ENCODE measurements around the gene IGHMBP2. TPM values are rescaled to one million over a fixed set of nuclear protein-coding genes. Genes with fewer than 3 reads are reported as not detected.

IGHMBP2 gene
- total RNA-seq, 1 donor from 2014 or later: 12.8 TPM

DNA sequence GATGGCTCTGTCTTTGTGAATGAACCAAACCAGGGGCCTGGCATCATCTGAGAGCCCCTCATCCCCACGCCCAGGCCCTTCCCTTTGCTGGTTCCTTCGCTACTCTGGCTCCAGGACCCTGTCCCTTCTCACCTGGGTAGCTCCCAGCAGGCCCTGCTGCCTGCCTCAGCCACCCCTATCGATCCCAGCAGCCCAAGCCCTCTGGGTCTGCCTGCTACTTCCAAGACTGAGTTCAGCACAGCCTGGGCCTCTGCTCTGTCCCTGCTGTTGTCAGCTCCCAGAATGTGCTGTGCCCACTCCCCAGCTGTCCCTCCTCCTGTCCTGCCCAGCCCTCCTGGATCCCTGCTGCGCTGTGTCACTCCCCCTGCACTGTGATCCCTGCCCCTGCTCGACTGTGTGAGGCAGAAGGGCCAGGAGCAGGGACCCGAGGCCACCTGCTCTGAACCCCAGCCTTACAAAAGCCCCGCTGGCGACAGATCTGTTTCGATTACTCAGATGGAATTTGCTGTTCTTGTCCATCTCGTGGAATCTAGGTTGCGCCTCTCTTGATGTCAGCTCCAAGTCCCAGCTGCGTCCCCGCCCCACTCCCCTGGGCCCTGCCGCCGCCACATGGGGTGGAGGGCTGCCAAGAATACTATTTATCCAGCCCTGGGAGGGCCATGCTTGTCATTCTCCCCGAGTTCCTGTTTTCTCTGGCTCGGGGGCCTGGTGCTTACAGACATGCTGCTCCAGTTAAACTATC lies 13.0 kb upstream of the IGHMBP2 start:
- DNase-seq (ENCODE audit: low read depth): no peak

DNA sequence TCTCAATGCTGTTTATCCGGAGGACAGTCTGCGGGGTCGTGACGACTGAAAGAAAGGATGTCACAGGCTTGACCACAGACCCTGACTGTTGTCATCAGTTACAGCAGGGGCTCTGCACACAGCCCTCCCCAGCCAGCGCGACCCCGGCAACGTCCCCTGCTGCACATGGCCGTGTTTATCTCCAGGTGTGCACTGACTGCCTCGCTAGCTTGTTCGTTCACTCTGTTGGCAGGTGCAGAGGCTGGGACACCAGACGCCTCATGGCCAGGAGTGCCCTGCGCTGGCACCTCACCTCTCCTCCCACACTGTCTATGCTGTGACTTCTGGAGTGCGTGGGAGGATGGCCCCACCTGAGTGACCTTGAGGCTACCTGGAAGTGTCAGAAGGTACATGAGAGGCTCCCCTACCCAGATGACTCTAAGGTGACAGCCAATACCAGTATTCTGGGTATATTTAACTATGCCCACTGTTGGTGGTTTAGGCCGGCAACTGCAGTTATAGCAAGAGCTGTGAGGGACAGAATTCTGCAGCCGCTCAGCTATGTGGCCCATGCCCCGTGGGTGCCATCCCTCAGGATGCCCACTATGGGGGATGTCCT lies 12.2 kb upstream of the IGHMBP2 start:
- DNase-seq (ENCODE audit: low read depth): no peak

DNA sequence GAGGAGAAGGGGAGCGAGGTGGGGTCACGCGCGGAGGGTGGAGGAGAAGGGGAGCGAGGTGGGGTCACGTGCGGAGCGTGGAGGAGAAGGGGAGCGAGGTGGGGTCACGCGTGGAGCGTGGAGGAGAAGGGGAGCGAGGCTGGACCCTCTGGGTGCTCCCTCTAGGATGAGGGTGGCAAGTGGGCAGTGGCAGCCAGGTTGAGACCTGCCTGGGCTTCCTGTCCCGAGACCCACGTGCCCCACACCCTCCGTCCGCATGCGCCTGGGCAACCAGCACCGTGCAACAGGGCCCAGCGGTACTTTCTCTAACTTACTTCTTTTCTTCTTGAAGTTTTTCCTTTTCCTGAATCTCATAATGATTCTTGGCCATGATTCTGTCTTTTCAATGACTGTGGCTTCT lies 11.1 kb upstream of the IGHMBP2 start:
- DNase-seq (ENCODE audit: low read depth): no peak

DNA sequence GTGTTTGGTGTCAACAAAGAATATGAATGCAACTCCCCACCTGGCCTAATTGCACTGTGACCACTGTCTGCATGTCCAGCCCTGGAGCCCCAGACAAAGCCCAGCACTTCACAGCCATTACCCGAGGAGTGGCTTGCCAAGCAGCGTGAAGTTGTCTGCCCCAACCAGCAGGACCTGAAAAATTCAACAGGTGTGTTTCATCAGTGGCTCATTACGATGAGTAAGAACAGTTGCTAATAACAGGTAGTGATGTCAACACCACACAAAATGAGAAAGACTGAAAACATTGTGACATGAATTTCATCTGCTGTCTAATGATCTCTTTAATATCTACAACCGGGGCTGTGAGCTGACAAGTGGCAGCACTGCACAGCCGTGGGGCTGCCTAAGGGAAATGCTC lies 10.4 kb upstream of the IGHMBP2 start:
- no peak for DNase-seq (ENCODE audit: low read depth)

DNA sequence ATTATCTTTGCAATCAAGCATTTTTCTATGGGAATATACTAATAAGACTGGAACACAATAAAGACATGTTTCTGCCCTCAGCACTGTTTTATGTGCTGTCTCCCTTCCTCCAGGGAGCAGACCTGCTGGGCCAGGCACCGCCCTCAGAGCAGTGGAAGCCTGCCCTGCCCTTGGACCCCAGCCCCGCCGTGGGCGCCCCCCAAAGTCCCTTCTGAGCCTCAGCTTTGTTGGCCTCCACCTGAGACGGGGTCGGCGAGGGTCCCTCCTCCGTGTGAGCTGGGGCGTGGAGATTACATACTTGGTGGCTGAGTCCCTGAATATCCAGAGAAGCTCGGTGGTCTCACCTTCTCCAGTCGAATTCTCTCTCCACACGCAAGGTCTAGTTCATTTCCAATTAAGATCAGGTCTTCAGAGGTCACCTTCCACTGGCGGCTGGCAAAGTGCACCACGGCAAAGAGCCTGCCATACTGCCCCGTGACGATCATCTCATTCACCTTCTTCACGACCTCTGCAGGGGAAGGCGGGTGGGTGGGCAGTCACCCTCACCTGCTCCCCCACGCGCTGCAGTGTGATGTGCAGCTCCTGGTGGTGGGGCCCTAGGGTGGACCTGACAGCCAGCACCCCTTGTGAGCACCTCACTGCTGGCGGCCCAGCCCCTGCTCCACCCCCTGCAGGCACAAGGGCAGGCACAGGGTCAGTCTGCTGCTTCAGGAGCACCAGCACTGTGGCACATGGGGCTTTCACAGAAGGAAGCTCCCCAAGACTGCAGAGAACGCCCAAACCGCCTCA lies 7.3 kb upstream of the IGHMBP2 start:
- no peak for DNase-seq (ENCODE audit: low read depth)

DNA sequence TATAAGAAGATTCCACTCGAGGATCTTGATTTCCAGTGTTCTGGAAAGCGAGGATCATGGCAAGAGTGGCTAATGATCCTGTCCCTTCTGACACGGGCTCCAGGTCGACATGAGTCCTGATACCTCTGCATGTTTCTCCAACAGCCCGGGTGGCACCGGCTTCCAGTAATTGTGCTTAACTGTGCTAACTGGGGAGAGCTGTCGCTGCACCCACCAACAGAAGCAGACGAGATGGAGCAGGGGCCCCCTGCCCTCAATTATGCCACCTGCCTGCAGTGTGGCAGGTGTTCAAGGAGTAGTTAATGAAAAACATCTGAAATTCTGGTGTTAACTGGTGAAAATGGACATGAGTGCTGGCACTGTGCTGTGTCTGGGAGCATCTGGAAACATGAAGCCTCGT lies 6.2 kb upstream of the IGHMBP2 start:
- no peak for DNase-seq (ENCODE audit: low read depth)

DNA sequence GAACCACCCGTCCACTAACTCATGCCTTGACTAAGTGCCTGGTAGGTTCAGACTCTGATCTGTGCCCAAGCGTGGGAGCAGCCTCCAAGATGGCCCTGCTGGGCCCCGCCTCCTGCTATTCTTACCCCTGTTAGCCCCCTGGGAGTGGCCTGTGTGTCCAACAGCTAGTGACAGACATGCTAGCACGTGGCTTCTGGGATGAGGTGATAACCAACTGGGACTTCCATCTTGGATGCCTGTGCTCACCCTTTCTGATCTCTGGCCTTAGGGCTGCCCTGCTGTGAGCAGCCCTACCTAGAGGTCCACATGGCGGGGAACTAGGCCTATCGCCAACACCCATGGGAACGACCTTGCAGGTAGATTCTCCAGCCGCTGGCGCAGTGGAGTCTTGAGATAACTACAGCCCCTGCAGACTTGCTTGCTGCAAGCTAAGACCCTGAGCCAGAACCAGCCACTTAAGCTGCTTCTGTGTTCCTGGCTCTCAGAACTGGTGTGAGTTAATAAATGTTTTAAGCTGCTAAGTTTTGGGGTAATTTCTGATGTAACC lies 2.8 kb upstream of the IGHMBP2 start:
- DNase-seq (ENCODE audit: low read depth): no peak

DNA sequence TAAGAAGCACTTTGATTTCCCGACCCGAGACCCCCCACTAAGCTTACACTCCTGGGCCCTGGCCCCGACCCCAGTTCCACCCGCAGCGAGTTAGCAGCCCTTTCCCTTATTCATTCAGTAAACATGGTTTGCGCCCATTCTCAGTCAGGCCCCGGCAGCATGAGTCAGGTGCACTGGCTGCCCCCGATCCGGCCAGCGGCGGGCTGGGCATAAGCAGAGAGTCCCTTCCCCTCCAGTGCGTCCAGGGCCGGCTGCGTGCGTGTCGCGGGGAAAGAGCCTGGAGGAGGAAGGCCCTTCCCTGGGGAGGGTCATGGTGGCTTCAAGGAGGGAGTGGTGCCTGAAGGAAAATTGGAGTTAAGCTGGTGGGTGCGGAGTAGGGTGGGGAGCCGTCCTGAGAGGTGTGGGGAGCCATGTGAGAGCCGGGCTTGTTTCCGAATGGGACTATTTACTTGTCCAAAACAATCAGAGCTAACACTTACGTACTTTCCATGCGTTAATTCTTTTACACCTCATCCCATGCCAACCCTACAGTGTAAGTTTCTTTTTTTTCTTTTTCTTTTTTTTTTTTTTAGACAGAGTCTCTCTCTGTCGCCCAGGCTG lies 657 bp downstream of the IGHMBP2 start:
- peak; percentile 6 for DNase-seq (ENCODE audit: low read depth)

DNA sequence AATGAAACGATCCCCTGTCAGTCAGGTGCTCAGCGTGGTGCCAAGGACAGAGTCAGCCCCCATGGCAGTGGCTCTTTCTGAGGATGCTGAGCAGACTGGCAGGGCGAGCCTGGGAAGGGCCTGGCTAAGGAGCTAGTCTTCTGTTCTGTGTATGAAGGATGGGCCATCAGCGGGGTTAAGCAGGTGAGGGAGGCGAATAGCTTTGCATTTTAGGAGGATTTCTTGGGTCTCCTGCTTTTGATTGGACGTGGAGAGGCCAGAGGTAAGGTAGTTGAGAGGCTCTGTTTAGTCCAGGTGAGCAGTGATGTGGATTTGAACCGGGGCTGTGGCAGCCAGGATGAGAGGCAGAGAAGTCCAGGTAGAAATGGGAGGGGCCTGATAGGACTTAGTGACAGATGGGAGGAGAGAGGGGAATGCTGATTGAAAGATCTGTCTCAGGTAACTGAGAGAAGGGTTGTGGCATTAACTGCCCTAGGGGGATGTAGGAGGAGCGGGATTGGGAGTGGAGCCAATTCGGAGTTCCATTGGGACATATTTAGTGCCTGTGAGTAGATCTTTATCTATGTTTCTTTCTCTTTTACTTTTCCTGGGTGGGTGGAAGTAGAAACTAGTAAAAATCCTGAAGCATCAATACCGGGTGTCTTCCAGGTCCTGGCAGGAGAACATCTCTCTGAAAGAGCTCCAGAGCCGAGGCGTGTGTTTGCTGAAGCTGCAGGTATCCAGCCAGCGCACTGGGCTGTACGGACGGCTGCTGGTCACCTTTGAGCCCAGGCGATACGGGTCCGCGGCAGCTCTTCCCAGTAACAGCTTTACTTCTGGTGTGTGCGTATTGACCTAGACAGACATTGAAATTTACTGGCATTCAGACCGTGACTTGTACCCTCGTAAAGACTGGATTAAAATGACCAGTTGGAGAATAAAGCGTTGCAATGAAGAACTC lies 2.0 kb downstream of the IGHMBP2 start:
- DNase-seq (ENCODE audit: low read depth): no peak

DNA sequence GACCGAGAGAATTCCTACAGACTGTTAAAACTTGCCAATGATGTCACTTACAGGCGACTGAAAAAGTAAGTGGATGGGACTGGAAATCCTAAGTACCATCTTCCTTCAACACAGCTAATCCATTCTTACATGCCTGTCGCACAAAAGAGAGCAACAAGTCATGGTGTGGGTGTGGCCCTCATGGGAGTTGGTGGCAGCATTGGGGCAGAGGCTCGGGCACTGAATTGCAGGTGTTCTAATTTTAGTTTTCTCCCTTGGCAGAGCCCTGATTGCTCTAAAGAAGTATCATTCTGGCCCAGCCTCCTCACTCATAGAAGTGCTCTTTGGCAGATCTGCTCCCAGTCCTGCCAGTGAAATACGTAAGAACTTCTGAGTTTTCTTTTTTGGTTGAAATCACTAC lies 4.6 kb downstream of the IGHMBP2 start:
- no peak for DNase-seq (ENCODE audit: low read depth)

DNA sequence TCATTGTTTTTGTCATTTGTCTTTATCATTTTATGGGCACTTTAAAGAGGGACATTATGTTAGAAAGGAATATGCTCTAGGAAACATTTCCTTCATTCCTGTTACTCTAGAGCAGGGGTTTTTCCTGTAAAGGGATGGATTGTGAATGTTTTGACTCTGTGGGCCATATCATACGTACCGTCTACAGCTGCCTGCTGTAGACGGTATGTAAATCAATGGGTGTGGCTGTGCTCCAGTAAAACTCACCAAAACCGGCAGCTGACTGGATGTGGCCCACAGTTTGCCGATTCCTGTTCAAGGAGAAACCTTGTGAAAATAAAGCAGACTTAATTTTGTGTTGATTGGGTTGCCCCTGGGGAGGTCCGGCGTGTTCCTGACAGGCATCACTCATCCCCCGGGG lies 7.3 kb downstream of the IGHMBP2 start:
- no peak for DNase-seq (ENCODE audit: low read depth)

DNA sequence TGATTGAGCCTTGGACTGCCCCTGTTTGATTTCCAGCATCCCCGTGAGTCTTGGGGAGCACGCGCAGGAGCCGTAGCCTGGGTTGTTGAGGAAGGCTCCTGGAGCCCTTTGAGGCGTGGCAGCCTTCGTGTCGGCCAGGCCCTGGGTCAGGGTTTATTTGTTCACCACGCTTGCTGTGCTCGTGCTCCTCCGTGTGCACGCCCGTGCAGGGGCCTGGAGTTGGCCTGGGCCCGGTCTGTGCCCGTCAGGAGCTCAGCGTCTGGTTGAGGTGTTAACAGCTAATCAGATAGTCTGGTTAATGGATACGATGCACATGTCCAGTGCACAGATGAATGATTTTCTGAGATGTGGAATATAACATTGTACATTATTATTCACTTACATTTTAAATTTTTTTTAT lies 8.0 kb downstream of the IGHMBP2 start:
- no peak for DNase-seq (ENCODE audit: low read depth)

DNA sequence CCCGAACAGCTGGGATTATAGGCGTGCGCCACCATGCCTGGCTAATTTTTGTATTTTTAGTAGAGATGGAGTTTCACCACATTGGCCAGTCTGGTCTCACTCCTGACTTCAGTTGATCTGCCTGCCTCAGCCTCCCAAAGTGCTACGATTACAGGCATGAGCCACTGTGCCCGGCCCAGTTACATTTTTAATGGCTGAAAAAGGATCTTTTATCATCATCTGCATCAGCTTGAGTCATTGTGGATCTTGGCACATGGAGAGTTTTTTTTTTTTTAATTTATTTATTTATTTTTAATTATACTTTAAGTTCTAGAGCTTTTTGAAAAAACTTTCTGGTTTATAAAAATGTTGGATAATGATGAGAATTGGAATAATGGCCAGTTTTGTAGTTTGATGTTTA lies 8.6 kb downstream of the IGHMBP2 start:
- no peak for DNase-seq (ENCODE audit: low read depth)

DNA sequence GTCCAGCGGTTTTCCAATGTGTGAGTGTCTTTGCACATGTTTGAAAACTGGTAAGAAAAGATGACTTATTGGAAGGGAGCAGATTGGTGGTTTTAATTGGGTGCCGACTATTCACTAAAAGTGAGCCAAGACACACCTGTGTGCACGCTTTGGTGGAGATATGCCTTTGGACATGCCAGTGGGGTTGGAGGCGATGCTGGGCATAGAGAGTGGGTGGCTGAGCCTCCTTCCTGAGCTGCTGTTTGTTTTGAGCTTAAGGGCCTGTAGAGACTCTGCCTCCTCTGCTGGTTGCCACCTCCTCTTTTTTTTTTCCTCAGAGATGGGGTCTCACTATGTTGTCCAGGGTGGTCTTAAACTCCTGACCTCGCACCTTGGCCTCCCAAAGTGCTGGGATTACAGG lies 9.5 kb downstream of the IGHMBP2 start:
- DNase-seq (ENCODE audit: low read depth): no peak

DNA sequence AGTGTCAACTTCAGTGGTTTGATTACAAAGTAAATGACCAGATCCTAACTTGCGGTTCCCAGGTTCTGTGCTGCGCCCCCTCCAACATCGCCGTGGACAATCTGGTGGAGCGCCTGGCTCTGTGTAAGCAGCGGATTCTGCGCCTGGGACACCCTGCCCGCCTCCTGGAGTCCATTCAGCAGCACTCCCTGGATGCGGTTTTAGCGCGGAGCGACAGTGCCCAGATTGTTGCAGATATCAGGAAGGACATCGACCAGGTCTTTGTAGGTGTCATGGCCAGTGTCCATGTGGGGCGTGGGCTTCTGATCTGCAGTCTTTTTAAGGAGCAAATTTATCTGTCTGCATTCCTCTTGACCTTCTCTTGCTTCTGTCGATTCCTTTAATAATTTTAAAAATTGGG lies 11.1 kb downstream of the IGHMBP2 start:
- DNase-seq (ENCODE audit: low read depth): no peak

DNA sequence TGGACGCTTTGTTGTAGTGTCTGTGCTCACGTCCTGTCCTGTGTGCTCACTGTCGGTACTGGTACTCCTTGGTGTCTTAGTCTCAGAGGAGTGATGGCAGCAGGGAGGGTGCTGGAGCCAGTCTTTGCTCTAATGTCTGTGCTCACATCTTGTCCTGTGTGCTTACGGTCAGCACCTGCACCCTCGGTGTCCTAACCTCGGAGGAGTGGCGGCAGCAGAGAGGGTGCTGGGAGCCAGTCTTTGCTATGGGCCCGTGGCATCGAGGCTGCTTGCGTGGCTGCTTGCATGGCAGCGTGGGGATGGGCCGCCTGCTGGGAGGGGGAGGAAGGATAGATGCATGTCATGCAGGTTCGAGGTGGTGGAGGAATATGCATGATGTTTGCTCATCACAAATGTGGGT lies 12.7 kb downstream of the IGHMBP2 start:
- no peak for DNase-seq (ENCODE audit: low read depth)

DNA sequence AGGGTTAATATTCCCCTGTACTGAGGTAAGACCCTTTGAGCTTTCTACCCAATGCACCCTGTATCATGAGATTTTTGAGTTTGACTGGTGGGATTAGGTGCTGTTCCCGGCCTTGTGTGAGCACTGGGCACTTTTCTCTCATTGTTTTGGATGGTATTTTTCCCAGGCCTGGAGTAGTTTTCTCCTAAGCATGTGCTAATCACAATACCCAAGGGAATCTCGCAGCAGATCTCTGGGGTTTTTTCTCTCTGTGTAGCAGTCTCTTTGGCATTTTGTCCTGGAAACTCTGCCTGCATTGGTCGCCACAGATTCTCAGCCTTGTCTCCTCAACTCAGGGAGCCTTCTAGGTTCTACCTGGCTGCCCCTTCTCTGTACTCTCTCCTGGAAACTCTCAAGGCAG lies 19.9 kb downstream of the IGHMBP2 start:
- no peak for DNase-seq (ENCODE audit: low read depth)

DNA sequence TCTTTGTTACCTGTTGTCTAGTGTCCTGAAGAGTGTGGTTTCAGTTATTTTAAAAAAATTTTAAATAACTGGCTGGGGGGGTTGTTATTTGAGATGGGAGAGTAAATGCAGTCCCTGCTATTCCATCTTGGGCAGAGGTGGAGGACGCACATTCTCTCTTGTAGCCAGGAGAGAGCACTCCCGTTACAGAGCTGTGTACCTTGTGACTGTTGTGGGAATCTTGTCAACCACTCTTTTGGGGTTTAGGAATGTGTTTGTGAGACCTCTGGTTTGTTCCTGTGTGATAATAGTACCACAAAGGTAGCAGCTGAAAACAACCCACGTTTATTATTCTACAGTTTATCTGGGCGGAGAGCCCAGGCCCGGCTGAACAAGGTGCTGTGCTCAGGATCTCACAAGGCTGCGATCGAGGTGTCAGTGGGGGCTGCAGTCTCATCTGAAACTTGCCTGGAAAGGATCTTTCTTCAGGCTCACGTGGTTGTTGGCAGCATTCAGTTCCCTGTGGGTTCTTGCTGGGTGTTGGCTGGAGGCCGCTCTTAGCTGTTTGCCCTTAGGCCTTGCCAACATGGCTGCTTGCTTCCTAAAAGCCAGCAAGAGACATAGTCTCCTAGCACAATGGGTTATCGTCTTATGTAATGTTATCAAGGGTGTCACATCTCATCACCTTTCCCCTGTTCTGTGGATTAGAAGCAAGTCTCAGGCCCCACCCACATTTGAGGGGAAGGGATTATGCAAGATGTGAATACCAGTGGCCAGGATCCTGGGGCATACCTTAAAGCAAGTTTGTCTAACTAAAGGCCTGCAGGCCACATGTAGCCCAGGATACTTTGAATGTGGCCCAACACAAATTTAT lies 20.6 kb downstream of the IGHMBP2 start:
- no peak for DNase-seq (ENCODE audit: low read depth)

DNA sequence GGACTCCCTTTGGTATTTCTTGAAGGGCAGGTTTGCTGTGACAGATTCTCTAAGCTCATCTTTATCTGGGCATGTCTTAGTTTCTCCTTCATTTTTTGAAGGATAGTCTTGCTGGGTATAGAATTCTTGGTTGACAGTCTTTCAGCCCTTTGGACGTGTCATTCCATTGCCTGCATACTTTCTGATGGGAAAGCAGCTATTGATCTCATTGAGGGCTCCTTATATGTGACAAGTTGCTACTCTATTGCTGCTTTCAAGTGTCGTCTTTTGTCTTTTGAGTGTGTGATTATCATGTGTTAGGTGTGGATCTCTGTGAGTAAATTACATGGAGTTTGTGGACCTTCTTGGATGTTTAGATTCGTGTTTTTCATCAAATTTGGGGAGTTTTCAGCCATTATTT lies 21.9 kb downstream of the IGHMBP2 start:
- no peak for DNase-seq (ENCODE audit: low read depth)

All from renal cortical epithelial cell (primary cell).